Gastroesophageal sphincter (tissue), 4 donors: Measurements from ENCODE around the gene TAGLN. TPM values are rescaled to one million over a fixed set of nuclear protein-coding genes. Genes with fewer than 3 reads are reported as not detected.

Source experiments
- ATAC-seq: fragments of 150-250 bp; one replicate; pipeline ENCODE4 v1.9.1; 2016; ENCODE audit warnings: mild to moderate bottlenecking, moderate library complexity
- H3K27ac ChIP-seq, 4 donors: fragments of 200-600 bp; sonication (generic) in 3 of 4; 1 replicate in 3 of 4; 2 replicates in 1 of 4; pipeline ENCODE4 v1.5.1; 2016 to 2019
- H3K27me3 ChIP-seq: fragments of 200-600 bp; sonication (generic); one replicate; pipeline ENCODE4 v1.5.1; 2019
- H3K36me3 ChIP-seq, 2 donors: fragments of 200-600 bp; sonication (generic); one replicate each; pipeline ENCODE4 v1.5.1; 2019; ENCODE audit warnings: control low read depth in 1 of 2
- H3K4me1 ChIP-seq, 3 donors: fragments of 200-600 bp; sonication (generic); 1 replicate in 2 of 3; 2 replicates in 1 of 3; pipeline ENCODE4 v1.5.1; 2016 to 2019; ENCODE audit warnings: control low read depth in 2 of 3
- H3K4me3 ChIP-seq, 2 donors: fragments of 200-600 bp; sonication (generic); one replicate each; pipeline ENCODE4 v1.5.1; 2019; ENCODE audit warnings: mild to moderate bottlenecking in 1 of 2, moderate library complexity in 1 of 2
- H3K9me3 ChIP-seq, 3 donors: fragments of 200-600 bp; sonication (generic); one replicate each; pipeline ENCODE4 v1.5.1; 2017 to 2019; ENCODE audit warnings: control low read depth in 2 of 3
- EP300 ChIP-seq: sonication (generic); formaldehyde crosslinking; IDR thresholded peaks from one replicate; pipeline ENCODE4 v1.6.1; 2017; ENCODE audit warnings: antibody characterized with exemption, mild to moderate bottlenecking
- POLR2A ChIP-seq, 2 donors: fragments of 450-650 bp; IDR thresholded peaks; one replicate each; pipeline ENCODE4 v1.6.1; 2017; ENCODE audit warnings: antibody characterized with exemption in 2 of 2, mild to moderate bottlenecking in 2 of 2, moderate library complexity in 1 of 2
- POLR2AphosphoS5 ChIP-seq: sonication (generic); formaldehyde crosslinking; IDR thresholded peaks from one replicate; pipeline ENCODE4 v1.6.1; 2017; ENCODE audit warnings: antibody characterized with exemption
- WGBS, 2 donors: methylation state at CpG; one replicate each; pipeline ENCODE4 v1.1.5; 2018; ENCODE audit warnings: low coverage in 1 of 2; 5-methylcytosine and 5-hydroxymethylcytosine counted together
- total RNA-seq, 4 donors: library from RNA; depleted of rRNA; stranded (reverse); fragments of >200 nt; gene quantifications; one replicate each; pipeline ENCODE4 v1.1.0, GENCODE V29; 2016
- TF ChIP-seq, protein P1 (sequence below), 4 experiments: fragments of 200-600 bp in 2 of 4; fragments of 450-650 bp in 2 of 4; sonication (generic) in 1 of 4; IDR thresholded peaks; one replicate each; pipeline ENCODE4 v1.5.1; 2017 to 2019; ENCODE audit warnings: antibody characterized with exemption in 4 of 4, mild to moderate bottlenecking in 2 of 4, moderate library complexity in 2 of 4

TAGLN gene
- total RNA-seq, 4 donors from 2014 or later = 10,394 to 14,194 (median 13,050) TPM

DNA sequence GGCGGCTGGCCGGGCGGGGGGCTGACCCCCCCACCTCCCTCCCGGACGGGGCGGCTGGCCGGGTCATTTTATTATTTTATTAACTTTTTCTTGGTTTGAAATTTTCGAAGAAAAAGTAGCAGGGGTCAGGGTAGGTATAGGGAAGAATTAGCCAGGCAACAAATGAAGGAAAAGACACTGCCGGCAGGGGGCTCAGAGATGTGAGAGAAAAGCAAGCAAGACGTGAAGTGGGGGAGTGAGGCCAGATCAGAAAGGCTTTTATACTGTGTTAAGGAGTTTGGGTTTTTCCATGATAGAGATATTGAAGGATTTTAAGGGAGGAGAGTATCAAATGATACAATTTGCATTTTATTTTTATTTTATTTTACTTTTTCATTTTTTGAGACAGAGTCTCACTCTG, 52.3 kb downstream of the TAGLN start:
- Histone ChIP-seq H3K27me3 (no peaks in the 10 kb centered on the region), H3K4me3 (no peak overlapping the region), H3K27ac (no peak overlapping the region), H3K36me3 (peaks cover 4 to 81% of the 10 kb centered on the region in 2 donors), H3K9me3 (no peaks in the 10 kb centered on the region), H3K4me1 (no peaks in the 10 kb centered on the region)
- 66 to 80% methylated on average over 2 of the region's 10 CpGs for WGBS, 2 donors
- TF ChIP-seq POLR2AphosphoS5 = no peak
- no peak for TF ChIP-seq EP300
- ATAC-seq = no peak

DNA sequence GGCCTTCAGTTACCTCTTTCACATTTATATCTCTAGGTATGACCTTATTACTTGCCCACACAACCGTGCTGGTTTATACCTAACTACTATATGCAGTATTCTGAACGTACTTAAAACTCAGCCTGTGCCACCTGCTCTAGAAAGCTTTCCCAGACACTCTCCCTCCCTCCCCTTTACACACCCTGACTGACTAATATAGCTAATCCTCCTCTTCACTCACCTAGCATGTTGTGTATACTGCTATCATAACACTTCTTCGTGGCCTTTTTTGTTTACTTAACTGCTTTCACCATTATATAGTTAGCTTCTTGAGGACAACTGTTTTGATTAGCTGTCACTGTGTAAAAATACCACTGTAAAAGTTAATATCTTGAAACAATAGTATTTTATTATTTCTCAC, 56.8 kb downstream of the TAGLN start:
- H3K27ac ChIP-seq = no peak overlapping the region
- TF ChIP-seq POLR2A (IDR thresholded peaks at IDR 0.05) = no peak
- no peak for TF ChIP-seq POLR2AphosphoS5
- no peak for TF ChIP-seq EP300
- TF ChIP-seq, protein P1, sequence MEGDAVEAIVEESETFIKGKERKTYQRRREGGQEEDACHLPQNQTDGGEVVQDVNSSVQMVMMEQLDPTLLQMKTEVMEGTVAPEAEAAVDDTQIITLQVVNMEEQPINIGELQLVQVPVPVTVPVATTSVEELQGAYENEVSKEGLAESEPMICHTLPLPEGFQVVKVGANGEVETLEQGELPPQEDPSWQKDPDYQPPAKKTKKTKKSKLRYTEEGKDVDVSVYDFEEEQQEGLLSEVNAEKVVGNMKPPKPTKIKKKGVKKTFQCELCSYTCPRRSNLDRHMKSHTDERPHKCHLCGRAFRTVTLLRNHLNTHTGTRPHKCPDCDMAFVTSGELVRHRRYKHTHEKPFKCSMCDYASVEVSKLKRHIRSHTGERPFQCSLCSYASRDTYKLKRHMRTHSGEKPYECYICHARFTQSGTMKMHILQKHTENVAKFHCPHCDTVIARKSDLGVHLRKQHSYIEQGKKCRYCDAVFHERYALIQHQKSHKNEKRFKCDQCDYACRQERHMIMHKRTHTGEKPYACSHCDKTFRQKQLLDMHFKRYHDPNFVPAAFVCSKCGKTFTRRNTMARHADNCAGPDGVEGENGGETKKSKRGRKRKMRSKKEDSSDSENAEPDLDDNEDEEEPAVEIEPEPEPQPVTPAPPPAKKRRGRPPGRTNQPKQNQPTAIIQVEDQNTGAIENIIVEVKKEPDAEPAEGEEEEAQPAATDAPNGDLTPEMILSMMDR (IDR thresholded peaks at IDR 0.05) = no peak
- 66 to 77% methylated on average over 3 of the region's 3 CpGs for WGBS, 2 donors
- H3K27me3 ChIP-seq = no peaks in the 10 kb centered on the region
- H3K4me1 ChIP-seq = no peaks in the 10 kb centered on the region
- H3K4me3 ChIP-seq = no peak overlapping the region
- H3K9me3 ChIP-seq = no peaks in the 10 kb centered on the region
- ATAC-seq = no peak
- H3K36me3 ChIP-seq = peaks cover 0 to 79% of the 10 kb centered on the region in 2 donors

DNA sequence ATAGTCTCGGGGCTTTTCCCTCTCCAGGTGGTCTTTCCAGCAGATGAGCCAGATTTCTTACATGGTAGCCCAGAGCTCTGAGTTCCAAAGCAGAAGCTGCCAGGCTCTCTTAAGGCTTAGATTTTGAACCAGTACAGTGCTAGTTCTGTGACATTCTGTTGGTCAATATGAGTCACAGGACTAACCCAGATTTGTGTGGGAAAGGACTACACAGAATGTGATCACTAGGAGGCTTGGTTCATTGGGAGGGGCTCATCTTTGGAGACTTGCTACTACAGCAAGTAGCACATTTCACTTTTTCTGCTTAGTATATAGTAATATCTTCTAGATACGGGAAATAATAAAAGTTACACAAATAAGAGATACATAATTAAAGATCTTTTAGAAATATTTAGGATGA, 57.4 kb downstream of the TAGLN start:
- H3K4me3 ChIP-seq = no peak overlapping the region
- no peaks in the 10 kb centered on the region for H3K27me3 ChIP-seq
- peaks cover 0 to 85% of the 10 kb centered on the region in 2 donors for H3K36me3 ChIP-seq
- no peaks in the 10 kb centered on the region for H3K9me3 ChIP-seq
- TF ChIP-seq POLR2A (IDR thresholded peaks at IDR 0.05) = no peak
- TF ChIP-seq, protein P1 (IDR thresholded peaks at IDR 0.05) = no peak
- no peak for TF ChIP-seq POLR2AphosphoS5
- no peak for TF ChIP-seq EP300
- WGBS, 2 donors = 44 to 50% methylated on average over 1 to 2 of the region's 2 CpGs
- H3K4me1 ChIP-seq = no peaks in the 10 kb centered on the region
- ATAC-seq = no peak
- no peak overlapping the region for H3K27ac ChIP-seq

Other genes with a start within 250 kb of the TAGLN start
- 10 to 100 TPM; 31.7 to 56.1 (median 45.3) TPM for gene SIK3, start 100.9 kb upstream of the TAGLN start, total RNA-seq
- 10 to 100 TPM; 50.3 to 82.3 (median 63.2) TPM for gene PAFAH1B2, start 55.1 kb upstream of the TAGLN start, total RNA-seq
- 10 to 100 TPM; 15.3 to 50.1 (median 33.6) TPM for gene SIDT2, start 20.6 kb upstream of the TAGLN start, total RNA-seq
- 10 to 100 TPM; 28.9 to 40.5 (median 35.3) TPM for gene PCSK7, start 32.7 kb downstream of the TAGLN start, total RNA-seq
- 10 to 100 TPM; 14.8 to 21.2 (median 17.4) TPM for gene RNF214, start 33.3 kb downstream of the TAGLN start, total RNA-seq
- gene BACE1-AS, start 92.0 kb downstream of the TAGLN start, total RNA-seq = 10 to 100 TPM in 2 of 4 donors, 1 to 10 TPM in 2; 4.8 to 13.1 (median 10.1) TPM
- 10 to 100 TPM; 19.2 to 45.4 (median 22.2) TPM for gene BACE1, start 116.9 kb downstream of the TAGLN start, total RNA-seq
- gene CEP164, start 128.5 kb downstream of the TAGLN start, total RNA-seq = 10 to 100 TPM; 22.3 to 26.3 (median 25.0) TPM